T-helper 2 cell treated with Interferon-gamma antibody and Interleukin-4, amounts not matched to agents 5 μg/mL and 100 μg/mL, for 36 hours (primary cell): ENCODE data around the gene PRSS27.

Source experiments
- DNase-seq: peaks from one replicate; pipeline ENCODE4 v3.0.0; 2021; ENCODE audit warnings: low spot score
- H3K27ac Mint-ChIP-seq: one replicate; pipeline ENCODE4 v1.8.0; 2021; ENCODE audit warnings: mild to moderate bottlenecking, mixed read lengths
- H3K27me3 Mint-ChIP-seq: one replicate; pipeline ENCODE4 v1.8.0; 2021; ENCODE audit warnings: low read depth, mixed read lengths
- H3K36me3 Mint-ChIP-seq: one replicate; pipeline ENCODE4 v1.8.0; 2021; ENCODE audit warnings: low read depth, mixed read lengths
- H3K4me1 Mint-ChIP-seq: one replicate; pipeline ENCODE4 v1.8.0; 2021; ENCODE audit warnings: low read depth, mixed read lengths
- H3K4me3 Mint-ChIP-seq: one replicate; pipeline ENCODE4 v1.8.0; 2022; ENCODE audit warnings: mild to moderate bottlenecking, moderate library complexity, mixed read lengths
- H3K9me3 Mint-ChIP-seq: one replicate; pipeline ENCODE4 v1.8.0; 2021; ENCODE audit warnings: mixed read lengths

The PRSS27 gene

GRCh38 chr16:2712063-2712441, 8.0 kb downstream of the PRSS27 start:
- no peak for DNase-seq
- no peak overlapping the region for H3K27ac Mint-ChIP-seq
- peaks cover 7% of the 10 kb centered on the region for H3K27me3 Mint-ChIP-seq
- no peaks in the 10 kb centered on the region for H3K9me3 Mint-ChIP-seq
- peaks cover 8% of the 10 kb centered on the region for H3K4me1 Mint-ChIP-seq
- H3K4me3 Mint-ChIP-seq = no peak overlapping the region
- peaks cover 4% of the 10 kb centered on the region for H3K36me3 Mint-ChIP-seq

GRCh38 chr16:2711370-2712062, 8.5 kb downstream of the PRSS27 start:
- H3K4me3 Mint-ChIP-seq = no peak overlapping the region
- H3K4me1 Mint-ChIP-seq = peaks cover 8% of the 10 kb centered on the region
- peaks cover 7% of the 10 kb centered on the region for H3K27me3 Mint-ChIP-seq

GRCh38 chr16:2710711-2711231, 9.3 kb downstream of the PRSS27 start:
- DNase-seq = no peak
- H3K27ac Mint-ChIP-seq = no peak overlapping the region
- no peaks in the 10 kb centered on the region for H3K9me3 Mint-ChIP-seq
- H3K36me3 Mint-ChIP-seq = peaks cover 4% of the 10 kb centered on the region
- peaks cover 7% of the 10 kb centered on the region for H3K27me3 Mint-ChIP-seq
- H3K4me1 Mint-ChIP-seq = peaks cover 6% of the 10 kb centered on the region
- no peak overlapping the region for H3K4me3 Mint-ChIP-seq

More at GRCh38 chr16:2711370-2712062, 8.5 kb downstream of the PRSS27 start:
- no peak for DNase-seq
- Mint-ChIP-seq H3K27ac (no peak overlapping the region), H3K36me3 (peaks cover 4% of the 10 kb centered on the region), H3K9me3 (no peaks in the 10 kb centered on the region)

DNA sequence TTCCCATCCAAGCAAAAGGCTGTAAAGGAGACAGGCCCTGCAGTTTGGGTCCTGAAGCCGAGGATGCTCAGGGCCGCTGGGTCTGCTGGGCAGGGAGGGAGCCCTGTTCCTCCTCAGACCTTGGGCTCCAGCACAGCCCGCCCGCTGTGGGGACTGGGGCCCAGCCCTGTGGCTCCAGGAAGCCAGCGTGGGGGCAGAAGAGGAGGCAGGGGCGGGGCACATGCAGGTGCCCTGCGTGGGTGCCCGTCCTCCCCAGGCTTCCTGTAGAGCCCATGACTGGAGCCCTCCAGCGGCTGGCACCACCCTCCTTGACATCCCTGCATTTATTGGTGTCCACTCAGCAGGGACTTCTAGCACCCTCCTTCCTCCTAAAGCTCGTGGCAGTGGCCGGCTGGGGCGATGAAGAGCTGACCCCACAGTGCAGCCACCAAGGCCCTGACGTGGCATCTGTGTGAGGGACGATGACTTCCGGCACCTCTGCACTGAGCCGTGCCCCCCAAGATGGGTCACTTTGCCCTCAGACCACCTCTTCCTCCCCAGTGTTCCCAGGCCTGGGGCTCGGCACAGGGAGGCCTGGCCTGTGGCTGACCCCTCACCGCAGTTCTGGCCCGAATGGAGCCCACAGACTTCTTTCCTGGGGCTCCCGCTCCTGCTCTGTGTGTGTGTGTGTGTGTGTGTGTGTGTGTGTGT, 9.9 kb downstream of the PRSS27 start:
- Mint-ChIP-seq H3K9me3 (no peaks in the 10 kb centered on the region), H3K4me1 (peaks cover 4% of the 10 kb centered on the region), H3K27me3 (peaks cover 7% of the 10 kb centered on the region), H3K36me3 (peaks cover 4% of the 10 kb centered on the region), H3K27ac (no peak overlapping the region), H3K4me3 (no peak overlapping the region)
- no peak for DNase-seq

DNA sequence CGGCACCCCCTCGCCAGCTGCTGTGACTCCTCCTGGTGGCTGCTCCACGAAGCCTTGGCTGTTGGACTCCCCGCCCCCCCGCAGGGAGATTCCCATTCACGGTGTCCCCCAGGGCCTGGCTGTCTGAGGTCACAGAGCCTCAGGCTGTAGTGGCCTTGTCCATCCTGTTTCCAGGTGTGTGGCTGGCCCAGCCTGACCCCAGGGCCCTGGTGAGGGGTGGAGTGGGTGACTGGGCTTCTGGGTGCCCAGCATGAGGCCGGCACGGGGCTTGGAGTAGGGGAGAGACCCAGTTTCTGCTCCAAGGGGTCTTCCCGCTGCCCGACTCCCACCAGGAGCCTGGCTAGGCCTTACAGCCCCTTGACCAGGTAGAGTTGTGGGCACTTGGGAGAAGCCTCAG, 10.4 kb downstream of the PRSS27 start:
- H3K4me1 Mint-ChIP-seq = no peaks in the 10 kb centered on the region
- H3K27ac Mint-ChIP-seq = no peak overlapping the region
- H3K36me3 Mint-ChIP-seq = peaks cover 4% of the 10 kb centered on the region
- DNase-seq = no peak
- no peaks in the 10 kb centered on the region for H3K9me3 Mint-ChIP-seq
- H3K4me3 Mint-ChIP-seq = no peak overlapping the region
- peaks cover under 1% of the 10 kb centered on the region for H3K27me3 Mint-ChIP-seq

DNA sequence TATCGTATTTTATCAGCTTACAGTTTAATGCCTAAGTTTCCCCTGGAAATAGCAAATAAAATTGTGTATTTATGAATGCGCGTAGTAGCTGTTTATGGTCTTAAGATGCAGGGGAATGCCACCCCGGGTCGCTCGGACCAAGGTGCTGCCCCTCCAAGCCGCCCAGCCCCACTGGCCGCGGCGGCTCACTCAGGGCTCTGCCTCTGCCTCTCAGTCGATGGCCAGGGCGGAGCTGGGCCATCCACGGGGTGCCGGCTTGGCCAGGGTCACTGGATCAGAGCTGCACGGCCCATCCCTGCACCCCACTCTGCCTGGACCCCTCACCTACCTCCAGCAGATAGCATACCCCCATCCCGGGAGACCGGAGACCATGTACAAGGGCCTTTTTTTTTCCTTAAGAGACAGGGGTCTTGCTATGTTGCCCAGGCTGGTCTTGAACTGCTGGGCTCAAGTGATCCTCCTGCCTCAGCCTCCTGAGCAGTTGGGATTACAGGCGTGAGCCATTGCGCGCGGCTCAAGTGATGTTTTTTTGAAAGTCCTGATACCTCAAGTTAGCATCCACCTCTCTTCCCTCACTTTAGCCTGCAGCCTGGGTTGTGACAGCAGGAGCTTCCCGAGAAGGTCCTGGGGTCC, 11.0 kb downstream of the PRSS27 start:
- Mint-ChIP-seq H3K36me3 (peaks cover 4% of the 10 kb centered on the region), H3K4me1 (no peaks in the 10 kb centered on the region), H3K4me3 (no peak overlapping the region), H3K9me3 (no peaks in the 10 kb centered on the region), H3K27me3 (no peaks in the 10 kb centered on the region), H3K27ac (no peak overlapping the region)
- no peak for DNase-seq

DNA sequence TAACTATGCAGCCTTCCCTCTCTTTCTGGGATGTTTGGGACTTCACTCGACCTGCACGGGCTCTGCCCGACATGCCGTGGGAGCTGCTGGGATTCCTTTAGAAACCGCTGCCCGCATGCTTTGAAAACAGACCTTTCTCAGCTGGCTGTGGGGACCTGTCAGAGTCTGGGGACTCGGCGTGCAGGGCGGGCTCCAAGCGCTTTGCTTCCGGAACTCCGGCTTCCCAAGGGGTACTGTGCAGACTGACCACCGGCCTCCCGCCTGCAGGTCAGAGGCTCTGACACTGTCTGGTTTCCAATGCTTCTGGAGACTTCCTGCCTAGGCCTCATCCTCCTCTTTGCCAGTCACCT, 11.8 kb downstream of the PRSS27 start:
- H3K27me3 Mint-ChIP-seq = no peaks in the 10 kb centered on the region
- peaks cover 4% of the 10 kb centered on the region for H3K36me3 Mint-ChIP-seq
- H3K27ac Mint-ChIP-seq = no peak overlapping the region
- DNase-seq = no peak
- H3K9me3 Mint-ChIP-seq = no peaks in the 10 kb centered on the region
- no peak overlapping the region for H3K4me3 Mint-ChIP-seq
- no peaks in the 10 kb centered on the region for H3K4me1 Mint-ChIP-seq

DNA sequence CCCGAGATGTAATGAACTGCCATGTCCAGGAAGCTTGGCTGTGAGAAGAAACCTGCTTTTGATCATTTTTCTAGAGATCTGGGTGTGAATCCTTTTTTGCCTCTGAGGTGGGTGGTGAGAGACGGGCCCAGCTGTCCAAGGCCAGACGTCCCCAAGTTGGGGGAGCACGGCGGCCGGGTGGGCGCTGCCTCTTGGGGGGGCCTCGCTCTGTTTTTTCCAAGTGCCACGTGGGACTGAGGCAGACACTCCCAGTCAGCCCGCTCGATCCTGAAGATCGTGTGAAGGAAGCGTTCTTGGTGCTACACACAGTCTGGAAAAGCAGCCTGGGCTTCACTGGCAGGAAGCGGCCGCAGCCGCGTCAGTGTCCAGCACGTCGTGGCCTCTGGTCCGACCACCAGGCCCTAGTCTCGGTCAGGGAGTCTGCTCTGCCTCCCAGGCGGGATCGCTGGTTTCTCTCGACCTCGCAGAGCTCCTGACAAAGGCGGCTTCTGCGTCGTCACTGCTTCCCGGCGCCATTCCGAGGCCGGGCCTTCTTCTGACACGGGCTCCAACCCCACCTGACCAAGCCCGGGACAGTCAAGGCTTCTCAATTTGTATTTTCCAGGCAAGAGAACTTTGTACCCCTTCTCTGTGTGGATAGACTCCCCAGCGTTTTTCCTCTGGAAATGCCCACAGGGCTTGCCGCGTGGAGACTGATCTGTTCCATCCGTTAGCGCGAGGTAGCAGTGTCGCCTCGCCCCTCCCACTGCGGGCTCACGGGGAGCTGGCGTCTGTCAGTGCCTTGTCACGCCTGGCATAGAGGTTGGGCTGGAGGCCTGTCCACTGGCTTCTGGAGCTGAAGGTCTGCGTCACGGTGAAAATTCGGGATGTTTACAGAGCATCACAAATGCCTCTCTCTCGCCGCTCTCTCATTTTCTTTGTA, 12.4 kb downstream of the PRSS27 start:
- Mint-ChIP-seq H3K36me3 (peaks cover 4% of the 10 kb centered on the region), H3K4me3 (no peak overlapping the region), H3K27me3 (no peaks in the 10 kb centered on the region), H3K4me1 (no peaks in the 10 kb centered on the region), H3K9me3 (no peaks in the 10 kb centered on the region), H3K27ac (no peak overlapping the region)
- no peak for DNase-seq

DNA sequence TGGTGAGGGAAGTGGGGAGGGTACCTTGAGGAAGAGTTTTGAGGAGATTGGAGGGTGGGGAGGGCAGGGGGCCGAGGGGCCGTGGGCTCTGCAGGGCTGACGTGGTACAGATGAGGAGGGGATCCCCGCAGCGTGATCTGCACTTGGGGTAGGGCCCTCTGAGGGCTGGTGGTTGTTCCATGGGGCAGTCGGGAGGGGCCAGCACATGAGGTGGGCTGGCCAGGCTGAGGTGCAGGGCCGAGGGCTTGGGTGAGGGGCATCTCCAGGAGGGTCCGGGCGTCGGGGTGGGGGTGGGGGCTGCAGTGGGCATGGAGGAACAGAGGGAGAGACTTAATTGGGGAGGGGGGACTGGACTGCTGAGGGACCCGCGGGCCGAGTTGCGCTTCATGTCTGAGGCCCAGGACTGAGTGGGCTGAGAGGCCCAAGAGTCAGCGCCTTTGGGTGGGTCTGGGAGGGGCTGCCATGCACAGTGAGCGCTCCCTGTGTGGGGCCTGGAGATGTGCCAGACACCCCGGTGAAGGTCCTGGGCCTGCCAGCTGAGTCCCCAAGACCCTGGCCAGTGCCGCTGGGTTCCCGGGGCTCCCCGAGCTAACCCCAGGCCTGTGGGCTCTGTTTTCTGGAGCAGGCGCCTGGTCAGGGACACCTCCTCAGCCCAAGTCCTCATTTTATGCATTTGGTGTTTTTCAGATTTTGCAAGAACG, 13.3 kb downstream of the PRSS27 start:
- no peak for DNase-seq
- no peaks in the 10 kb centered on the region for H3K9me3 Mint-ChIP-seq
- H3K27me3 Mint-ChIP-seq = no peaks in the 10 kb centered on the region
- no peaks in the 10 kb centered on the region for H3K4me1 Mint-ChIP-seq
- H3K36me3 Mint-ChIP-seq = peaks cover 7% of the 10 kb centered on the region
- no peak overlapping the region for H3K4me3 Mint-ChIP-seq
- H3K27ac Mint-ChIP-seq = no peak overlapping the region

GRCh38 chr16:2706085-2706484, 13.9 kb downstream of the PRSS27 start:
- Mint-ChIP-seq H3K4me3 (no peak overlapping the region), H3K36me3 (peaks cover 7% of the 10 kb centered on the region), H3K27ac (no peak overlapping the region), H3K27me3 (no peaks in the 10 kb centered on the region), H3K9me3 (no peaks in the 10 kb centered on the region), H3K4me1 (no peaks in the 10 kb centered on the region)
- DNase-seq = no peak

DNA sequence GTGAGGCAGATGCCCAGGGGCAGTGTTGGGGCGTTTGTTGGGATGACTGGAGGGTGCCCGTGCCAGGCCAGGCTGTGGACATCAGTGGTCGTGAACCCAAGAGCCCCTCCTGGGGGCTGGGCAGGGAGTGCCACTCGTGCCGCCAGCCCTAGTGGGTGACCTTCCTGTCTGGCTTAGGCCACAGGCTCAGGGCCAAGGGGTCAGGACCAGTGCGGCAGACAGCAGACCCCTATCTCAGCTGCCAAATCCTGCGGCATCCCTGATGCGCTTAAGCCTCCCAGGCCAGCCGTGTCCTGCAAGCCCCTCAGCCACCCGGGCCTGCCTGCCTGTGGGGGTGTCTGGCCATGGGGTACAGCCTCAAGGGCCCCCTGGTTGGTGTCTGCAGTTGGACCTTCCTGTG, 14.7 kb downstream of the PRSS27 start:
- no peak overlapping the region for H3K4me3 Mint-ChIP-seq
- no peak for DNase-seq
- H3K27me3 Mint-ChIP-seq = no peaks in the 10 kb centered on the region
- H3K36me3 Mint-ChIP-seq = peaks cover 7% of the 10 kb centered on the region
- H3K9me3 Mint-ChIP-seq = no peaks in the 10 kb centered on the region
- no peak overlapping the region for H3K27ac Mint-ChIP-seq
- no peaks in the 10 kb centered on the region for H3K4me1 Mint-ChIP-seq

DNA sequence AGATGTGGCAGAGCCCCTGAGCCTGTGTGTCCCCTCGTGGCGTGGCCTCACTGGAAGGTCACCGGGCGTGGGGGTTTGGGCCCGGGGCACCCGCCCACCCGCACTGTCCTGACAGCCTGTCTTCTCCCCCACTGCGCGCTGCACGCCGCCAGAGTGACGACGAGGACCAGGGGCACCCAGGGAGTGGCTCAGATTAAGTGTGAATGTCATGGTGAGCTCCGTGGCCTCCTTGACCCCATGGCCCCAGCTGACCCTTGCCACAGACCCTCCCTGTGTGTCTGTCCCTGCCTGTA, 15.1 kb downstream of the PRSS27 start:
- H3K27me3 Mint-ChIP-seq = no peaks in the 10 kb centered on the region
- H3K36me3 Mint-ChIP-seq = peaks cover 7% of the 10 kb centered on the region

GRCh38 chr16:2704166-2704982, 15.7 kb downstream of the PRSS27 start:
- no peak for DNase-seq
- Mint-ChIP-seq H3K4me1 (no peaks in the 10 kb centered on the region), H3K36me3 (peaks cover 7% of the 10 kb centered on the region), H3K27me3 (no peaks in the 10 kb centered on the region), H3K9me3 (no peaks in the 10 kb centered on the region), H3K27ac (no peak overlapping the region), H3K4me3 (no peak overlapping the region)

More for the DNA sequence above, 15.1 kb downstream of the PRSS27 start:
- Mint-ChIP-seq H3K4me1 (no peaks in the 10 kb centered on the region), H3K27ac (no peak overlapping the region), H3K4me3 (no peak overlapping the region), H3K9me3 (no peaks in the 10 kb centered on the region)
- no peak for DNase-seq
